Colon (tissue), 2 donors: Measurements from ENCODE around the gene CIROP.

ENCODE experiments used
- FAIRE-seq: peaks from 2 replicates; lab custom pipeline; 2012; peaks lifted over from hg19 to GRCh38; lab: Jason Lieb, UNC
- donor health status: control.
- donor health status: control.

Gene CIROP

GRCh38 chr14:23067847-23068788 is 36.7 kb downstream of the CIROP start:
- FAIRE-seq = no peak

GRCh38 chr14:23066855-23067744 is 37.7 kb downstream of the CIROP start:
- no peak for FAIRE-seq

GRCh38 chr14:23066368-23066767 is 38.4 kb downstream of the CIROP start:
- FAIRE-seq = no peak

- FAIRE-seq = no peak
Observed at GRCh38 chr14:23063601-23064000, 41.2 kb downstream of the CIROP start.

- no peak for FAIRE-seq
Observed at GRCh38 chr14:23062002-23062401, 42.8 kb downstream of the CIROP start.

- no peak for FAIRE-seq
Observed at GRCh38 chr14:23060536-23061260, 44.1 kb downstream of the CIROP start.

GRCh38 chr14:23058654-23059504 is 45.9 kb downstream of the CIROP start:
- no peak for FAIRE-seq

- no peak for FAIRE-seq
Observed at GRCh38 chr14:23057757-23058653, 46.8 kb downstream of the CIROP start.

- FAIRE-seq = no peak
Observed at GRCh38 chr14:23056956-23057756, 47.6 kb downstream of the CIROP start, which contains the start of gene CDH24. TSS of gene CDH24 (minus strand) at chr14:23057520. CDS start at chr14:23055733, 1,787 bp downstream.

- FAIRE-seq = no peak
Observed at GRCh38 chr14:23056145-23056955, 48.4 kb downstream of the CIROP start.

GRCh38 chr14:23055621-23056144 is 49.1 kb downstream of the CIROP start:
- no peak for FAIRE-seq

GRCh38 chr14:23055147-23055550 is 49.6 kb downstream of the CIROP start:
- no peak for FAIRE-seq

GRCh38 chr14:23054000-23054811 is 50.6 kb downstream of the CIROP start:
- FAIRE-seq = no peak

- no peak for FAIRE-seq
Observed at GRCh38 chr14:23053426-23053825, 51.4 kb downstream of the CIROP start.

GRCh38 chr14:23052671-23053070 is 52.1 kb downstream of the CIROP start:
- no peak for FAIRE-seq

GRCh38 chr14:23052182-23052623 is 52.6 kb downstream of the CIROP start:
- no peak for FAIRE-seq
